ENCODE data around the gene KAZALD1. TPM values are rescaled to one million over a fixed set of nuclear protein-coding genes. Genes with fewer than 3 reads are reported as not detected.

Gene KAZALD1
- total and polyA plus RNA-seq, 4 donors: 2.5 to 10.0 (median 4.3) TPM

Other genes starting within 250 kb of the KAZALD1 start
- gene SLF2, start 149.0 kb upstream of the KAZALD1 start, total RNA-seq: 10 to 100 TPM; 49.2 to 64.2 TPM
- gene SLF2, start 149.0 kb upstream of the KAZALD1 start, polyA plus RNA-seq (ENCODE audit: insufficient read length in 2 of 2): 10 to 100 TPM; 34.1 to 34.5 TPM
- gene SEMA4G, start 92.5 kb upstream of the KAZALD1 start, total RNA-seq: 1 to 10 TPM; 8.6 to 9.9 TPM
- gene SEMA4G, start 92.5 kb upstream of the KAZALD1 start, polyA plus RNA-seq (ENCODE audit: insufficient read length in 2 of 2): 10 to 100 TPM; 67.0 to 72.6 TPM
- gene MRPL43, start 74.5 kb upstream of the KAZALD1 start, total RNA-seq: 10 to 100 TPM; 33.6 to 90.5 TPM
- 100 to 1,000 TPM in 1 of 2 donors, 10 to 100 TPM in 1; 99.9 to 124 TPM for gene MRPL43, start 74.5 kb upstream of the KAZALD1 start, polyA plus RNA-seq (ENCODE audit: insufficient read length in 2 of 2)
- 1 to 10 TPM; 4.8 to 6.5 TPM for gene TWNK, start 74.4 kb upstream of the KAZALD1 start, total RNA-seq
- gene TWNK, start 74.4 kb upstream of the KAZALD1 start, polyA plus RNA-seq (ENCODE audit: insufficient read length in 2 of 2): 10 to 100 TPM in 1 of 2 donors, 1 to 10 TPM in 1; 8.4 to 10.2 TPM
- 10 to 100 TPM; 15.1 to 27.8 TPM for gene LZTS2, start 62.2 kb upstream of the KAZALD1 start, total RNA-seq
- 10 to 100 TPM; 30.1 to 37.9 TPM for gene LZTS2, start 62.2 kb upstream of the KAZALD1 start, polyA plus RNA-seq (ENCODE audit: insufficient read length in 2 of 2)
- gene PDZD7, start 30.9 kb upstream of the KAZALD1 start, total RNA-seq: 1 to 10 TPM; 5.0 to 8.4 TPM
- gene PDZD7, start 30.9 kb upstream of the KAZALD1 start, polyA plus RNA-seq (ENCODE audit: insufficient read length in 2 of 2): 10 to 100 TPM; 10.9 to 13.9 TPM
- 10 to 100 TPM; 27.1 to 38.2 TPM for gene SFXN3, start 30.8 kb upstream of the KAZALD1 start, total RNA-seq
- 10 to 100 TPM; 49.7 to 55.8 TPM for gene SFXN3, start 30.8 kb upstream of the KAZALD1 start, polyA plus RNA-seq (ENCODE audit: insufficient read length in 2 of 2)
- gene TLX1, start 69.3 kb downstream of the KAZALD1 start, total RNA-seq: not detected
- under 1 TPM in 1 of 2 donors, not detected in 1; 0.33 TPM for gene TLX1, start 69.3 kb downstream of the KAZALD1 start, polyA plus RNA-seq (ENCODE audit: insufficient read length in 2 of 2)
- 1 to 10 TPM; 1.9 to 4.0 TPM for gene LBX1, start 167.5 kb downstream of the KAZALD1 start, total RNA-seq
- 10 to 100 TPM; 26.0 to 27.5 TPM for gene LBX1, start 167.5 kb downstream of the KAZALD1 start, polyA plus RNA-seq (ENCODE audit: insufficient read length in 2 of 2)